CD14-positive monocyte (primary cell): ENCODE measurements around the gene RREB1. TPM values are rescaled to one million over a fixed set of nuclear protein-coding genes. Genes with fewer than 3 reads are reported as not detected.

Experiments used
- DNase-seq, 3 donors: peaks; one replicate each; pipeline ENCODE4 v3.0.0-alpha.2; 2011 to 2022
- H2AFZ ChIP-seq: 2 replicates; pipeline ENCODE4 v1.6.0; 2012; ENCODE audit warnings: mild to moderate bottlenecking, low read depth, low read length, inconsistent platforms; ENCODE audit not compliant: insufficient read depth, poor library complexity, severe bottlenecking
- H3K27ac ChIP-seq, 2 donors: 1 replicate in 1 of 2; 2 replicates in 1 of 2; pipeline ENCODE4 v1.5.1; 2012 to 2013; ENCODE audit warnings: low read length in 2 of 2, control low read depth in 1 of 2, inconsistent platforms in 1 of 2, low read depth in 1 of 2, mild to moderate bottlenecking in 1 of 2
- H3K27me3 ChIP-seq, 2 donors: one replicate each; pipeline versions ENCODE4 v1.6.0 to v1.6.1; 2011 to 2013; ENCODE audit warnings: low read length in 2 of 2; ENCODE audit not compliant: control insufficient read depth in 2 of 2, insufficient read depth in 2 of 2
- H3K36me3 ChIP-seq, 2 donors: replicated peaks in 1 of 2; 1 replicate in 1 of 2; 2 replicates in 1 of 2; pipeline versions ENCODE4 v1.5.1 to v1.6.1; 2012 to 2013; ENCODE audit warnings: low read length in 2 of 2, control low read depth in 1 of 2, inconsistent platforms in 1 of 2, mild to moderate bottlenecking in 1 of 2; ENCODE audit not compliant: insufficient read depth in 2 of 2, control insufficient read depth in 1 of 2
- H3K4me1 ChIP-seq, 2 donors: 1 replicate in 1 of 2; 2 replicates in 1 of 2; pipeline versions ENCODE4 v1.5.1 to v1.6.1; 2012 to 2013; ENCODE audit warnings: low read length in 2 of 2, control low read depth in 1 of 2, inconsistent platforms in 1 of 2, mild to moderate bottlenecking in 1 of 2, moderate library complexity in 1 of 2; ENCODE audit not compliant: insufficient read depth in 2 of 2, control insufficient read depth in 1 of 2
- H3K4me2 ChIP-seq: replicated peaks from 2 replicates; pipeline ENCODE3; 2012; ENCODE audit warnings: low read length, moderate library complexity, mild to moderate bottlenecking; ENCODE audit not compliant: poor library complexity, severe bottlenecking; ENCODE audit errors: extremely low read depth
- H3K4me3 ChIP-seq, 3 experiments: fragments of 200-600 bp in 1 of 3; sonication (generic) in 1 of 3; replicated peaks in 1 of 3; 1 replicate in 2 of 3; 2 replicates in 1 of 3; pipeline ENCODE4 v1.5.1; 2011 to 2013; ENCODE audit warnings: low read length in 3 of 3, mild to moderate bottlenecking in 3 of 3, control low read depth in 2 of 3, low read depth in 2 of 3, inconsistent platforms in 1 of 3, moderate library complexity in 1 of 3
- H3K79me2 ChIP-seq: 2 replicates; pipeline ENCODE4 v1.6.0; 2012; ENCODE audit warnings: mild to moderate bottlenecking, control low read depth, inconsistent platforms, low read length, moderate library complexity; ENCODE audit not compliant: insufficient read depth
- H3K9ac ChIP-seq: 2 replicates; pipeline ENCODE4 v1.6.0; 2017; ENCODE audit warnings: low read length, mild to moderate bottlenecking; ENCODE audit not compliant: insufficient read depth, poor library complexity, severe bottlenecking
- H3K9me3 ChIP-seq, 2 donors: replicated peaks in 1 of 2; 1 replicate in 1 of 2; 2 replicates in 1 of 2; pipeline versions ENCODE4 v1.5.1 to v1.6.1; 2012 to 2013; ENCODE audit warnings: low read length in 2 of 2, control low read depth in 1 of 2; ENCODE audit not compliant: control insufficient read depth in 1 of 2, insufficient read depth in 1 of 2
- H4K20me1 ChIP-seq: 2 replicates; pipeline ENCODE4 v1.6.0; 2012; ENCODE audit warnings: mild to moderate bottlenecking, low read length, control low read depth, moderate library complexity; ENCODE audit not compliant: insufficient read depth
- H3K27ac Mint-ChIP-seq, 7 donors: one replicate each; pipeline ENCODE4 v1.8.0; 2020; ENCODE audit warnings: mild to moderate bottlenecking in 7 of 7, mixed read lengths in 7 of 7, moderate library complexity in 6 of 7, inconsistent platforms in 2 of 7
- H3K27me3 Mint-ChIP-seq, 3 donors: one replicate each; pipeline ENCODE4 v1.8.0; 2021 to 2022; ENCODE audit warnings: low read depth in 3 of 3, mild to moderate bottlenecking in 3 of 3, mixed read lengths in 3 of 3, moderate library complexity in 3 of 3, inconsistent platforms in 1 of 3
- H3K36me3 Mint-ChIP-seq, 2 donors: one replicate each; pipeline ENCODE4 v1.8.0; 2020; ENCODE audit warnings: mixed read lengths in 2 of 2, inconsistent platforms in 1 of 2, mild to moderate bottlenecking in 1 of 2
- H3K4me1 Mint-ChIP-seq: one replicate; pipeline ENCODE4 v1.8.0; 2020; ENCODE audit warnings: mild to moderate bottlenecking, mixed read lengths
- H3K4me3 Mint-ChIP-seq, 2 donors: one replicate each; pipeline ENCODE4 v1.8.0; 2020; ENCODE audit warnings: mild to moderate bottlenecking in 2 of 2, mixed read lengths in 2 of 2, moderate library complexity in 1 of 2
- H3K9me3 Mint-ChIP-seq, 7 donors: one replicate each; pipeline ENCODE4 v1.8.0; 2020 to 2022; ENCODE audit warnings: mixed read lengths in 7 of 7, mild to moderate bottlenecking in 6 of 7, moderate library complexity in 6 of 7, inconsistent platforms in 2 of 7
- WGBS: methylation state at CpG from one replicate; pipeline ENCODE4 v1.1.5; 2013; ENCODE audit warnings: missing lambda C conversion rate; ENCODE audit not compliant: insufficient coverage; 5-methylcytosine and 5-hydroxymethylcytosine counted together
- intact Hi-C, 2 donors: fragments of 100-400 bp; cut with micrococcal nuclease; formaldehyde crosslinking; loops; one replicate each; pipeline versions ENCODE4 v1.15.0 to v1.15.1; 2023
- polyA plus RNA-seq, 3 donors: library from polyadenylated mRNA; depleted of rRNA in 1 of 3; unstranded in 2 of 3; stranded (reverse) in 1 of 3; fragments of 300-500 nt in 2 of 3; fragments of >200 nt in 1 of 3; fragmentation: Illumina TruSeq in 2 of 3; gene quantifications; 1 replicate in 2 of 3; 2 replicates in 1 of 3; pipeline ENCODE4 v1.2.3, GENCODE V29; 2012 to 2021
- TF ChIP-seq, protein P1 (sequence below): fragments of 200-600 bp; IDR thresholded peaks from one replicate; pipeline ENCODE4 v1.8.0; 2022; ENCODE audit warnings: antibody characterized with exemption, mild to moderate bottlenecking

The RREB1 gene
- polyA plus RNA-seq, 3 donors, result 2.1 to 15.3 (median 5.6) TPM

DNA sequence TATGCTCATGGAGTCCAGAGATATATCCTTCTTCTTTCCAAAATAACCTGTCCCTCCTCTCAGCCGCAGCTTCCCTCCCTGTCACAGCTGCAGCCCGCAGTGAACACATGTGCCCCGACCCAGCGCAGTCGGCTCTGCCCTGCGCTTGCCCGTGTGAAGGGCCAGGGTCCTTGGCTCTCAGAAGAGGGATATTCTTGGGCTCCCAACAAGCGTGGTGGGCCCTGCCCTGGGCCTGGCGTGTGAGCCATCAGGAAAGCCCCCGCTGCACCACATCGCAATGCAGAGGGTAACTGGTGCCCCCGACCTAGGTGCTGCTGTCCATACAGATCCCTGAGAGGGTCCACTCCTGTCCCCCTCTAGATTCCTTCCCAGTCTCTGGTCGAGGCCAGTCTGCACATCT is 140.1 kb downstream of the RREB1 start:
- peak overlapping the region in 1 of 2 donors; percentile 26 for H3K27ac ChIP-seq
- H4K20me1 ChIP-seq, result peaks cover 27% of the 10 kb centered on the region
- H3K9me3 ChIP-seq, result no peaks in the 10 kb centered on the region
- Mint-ChIP-seq H3K4me1 (peaks cover 31% of the 10 kb centered on the region), H3K9me3 (no peaks in the 10 kb centered on the region), H3K4me3 (no peak overlapping the region), H3K27me3 (peaks cover 0 to 5% (median 0%) of the 10 kb centered on the region in 3 donors), H3K27ac (peak overlapping the region in 3 of 7 donors; percentile 36 to 80 (median 57)), H3K36me3 (peaks cover 59 to 68% of the 10 kb centered on the region in 2 donors)
- H2AFZ ChIP-seq, result no peak overlapping the region
- H3K27me3 ChIP-seq, result no peaks in the 10 kb centered on the region
- intact Hi-C loops, result loop anchor here (10.0 kb wide), 3 partner anchors 463 to 573 kb away; no protein-coding TSS in a partner anchor
- WGBS, result 97% methylated on average over 12 of the region's 13 CpGs
- H3K4me3 ChIP-seq, result no peak overlapping the region
- no peak overlapping the region for H3K9ac ChIP-seq
- DNase-seq, result no peak
- peaks cover 54 to 66% of the 10 kb centered on the region in 2 donors for H3K36me3 ChIP-seq
- peaks cover 35 to 37% of the 10 kb centered on the region in 2 donors for H3K4me1 ChIP-seq
- H3K4me2 ChIP-seq, result no peak overlapping the region
- peaks cover 54% of the 10 kb centered on the region for H3K79me2 ChIP-seq
- TF ChIP-seq, protein P1, sequence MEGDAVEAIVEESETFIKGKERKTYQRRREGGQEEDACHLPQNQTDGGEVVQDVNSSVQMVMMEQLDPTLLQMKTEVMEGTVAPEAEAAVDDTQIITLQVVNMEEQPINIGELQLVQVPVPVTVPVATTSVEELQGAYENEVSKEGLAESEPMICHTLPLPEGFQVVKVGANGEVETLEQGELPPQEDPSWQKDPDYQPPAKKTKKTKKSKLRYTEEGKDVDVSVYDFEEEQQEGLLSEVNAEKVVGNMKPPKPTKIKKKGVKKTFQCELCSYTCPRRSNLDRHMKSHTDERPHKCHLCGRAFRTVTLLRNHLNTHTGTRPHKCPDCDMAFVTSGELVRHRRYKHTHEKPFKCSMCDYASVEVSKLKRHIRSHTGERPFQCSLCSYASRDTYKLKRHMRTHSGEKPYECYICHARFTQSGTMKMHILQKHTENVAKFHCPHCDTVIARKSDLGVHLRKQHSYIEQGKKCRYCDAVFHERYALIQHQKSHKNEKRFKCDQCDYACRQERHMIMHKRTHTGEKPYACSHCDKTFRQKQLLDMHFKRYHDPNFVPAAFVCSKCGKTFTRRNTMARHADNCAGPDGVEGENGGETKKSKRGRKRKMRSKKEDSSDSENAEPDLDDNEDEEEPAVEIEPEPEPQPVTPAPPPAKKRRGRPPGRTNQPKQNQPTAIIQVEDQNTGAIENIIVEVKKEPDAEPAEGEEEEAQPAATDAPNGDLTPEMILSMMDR, result no peak

DNA sequence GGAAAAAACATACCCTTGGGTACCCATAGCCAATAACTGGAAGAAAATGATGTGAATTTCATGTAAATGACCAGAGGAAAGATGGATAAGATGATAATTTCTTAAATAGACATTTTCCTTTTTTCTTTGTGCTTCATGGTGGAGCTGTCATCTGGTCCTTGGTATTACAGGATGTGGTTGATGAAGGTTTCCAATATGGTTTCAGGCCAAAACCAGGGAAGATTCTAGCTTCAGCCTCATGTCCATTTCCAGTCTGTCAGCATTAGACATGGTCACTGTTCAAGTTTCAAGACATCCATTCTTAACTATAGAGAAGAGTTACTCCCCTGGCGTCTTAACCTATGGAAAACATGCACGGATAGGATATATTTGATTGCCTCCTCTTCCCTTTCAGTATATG is 141.6 kb downstream of the RREB1 start:
- WGBS, result no CpG with 5 or more reads among the region's 2 CpGs
- intact Hi-C loops, result loop anchor here (10.0 kb wide), 3 partner anchors 465 to 575 kb away; no protein-coding TSS in a partner anchor

More for the DNA sequence above, 141.6 kb downstream of the RREB1 start:
- no peak overlapping the region for H3K27ac ChIP-seq
- H3K27me3 Mint-ChIP-seq, result peaks cover 0 to 4% (median 0%) of the 10 kb centered on the region in 3 donors
- no peaks in the 10 kb centered on the region for H3K27me3 ChIP-seq
- DNase-seq, result no peak
- no peak overlapping the region for H3K4me2 ChIP-seq
- no peak overlapping the region for H2AFZ ChIP-seq
- peaks cover 34% of the 10 kb centered on the region for H3K4me1 Mint-ChIP-seq
- peaks cover 19% of the 10 kb centered on the region for H4K20me1 ChIP-seq
- no peak overlapping the region for H3K4me3 Mint-ChIP-seq
- TF ChIP-seq, protein P1, result no peak
- H3K36me3 ChIP-seq, result peaks cover 54 to 63% of the 10 kb centered on the region in 2 donors
- no peak overlapping the region for H3K4me3 ChIP-seq
- no peak overlapping the region for H3K27ac Mint-ChIP-seq
- H3K4me1 ChIP-seq, result peaks cover 36 to 37% of the 10 kb centered on the region in 2 donors
- peaks cover 59 to 65% of the 10 kb centered on the region in 2 donors for H3K36me3 Mint-ChIP-seq
- no peak overlapping the region for H3K9ac ChIP-seq
- H3K9me3 ChIP-seq, result no peaks in the 10 kb centered on the region
- peaks cover 48% of the 10 kb centered on the region for H3K79me2 ChIP-seq
- no peaks in the 10 kb centered on the region for H3K9me3 Mint-ChIP-seq
